GM19043 (cell line): ENCODE results near the gene TMEM271.
"Not testable (repeated sequence)": the region's sequence is repeated elsewhere in the genome, so short reads cannot be mapped to it uniquely, and the experiment has no call there.

Source experiments
- ATAC-seq: cut with Tn5 transposase; IDR thresholded peaks from one replicate; pipeline ENCODE4 v1.9.1; 2021; ENCODE audit warnings: low read depth; ENCODE audit not compliant: unreplicated experiment

The TMEM271 gene

GRCh38 chr4:566508-567295, 9.4 kb downstream of the TMEM271 start:
- no peak for ATAC-seq

GRCh38 chr4:566035-566434, 10.1 kb downstream of the TMEM271 start:
- ATAC-seq: no peak

- not testable (repeated sequence) for ATAC-seq
These were observed 10.5 kb downstream of the TMEM271 start for GRCh38 chr4:565614-566013.

GRCh38 chr4:562458-562857, 13.6 kb downstream of the TMEM271 start:
- not testable (repeated sequence) for ATAC-seq

- no peak for ATAC-seq
These were observed 14.7 kb downstream of the TMEM271 start for GRCh38 chr4:561426-561825.

GRCh38 chr4:560731-561291, 15.3 kb downstream of the TMEM271 start:
- ATAC-seq: no peak

- ATAC-seq: no peak
These were observed 16.0 kb downstream of the TMEM271 start for GRCh38 chr4:560061-560460.

- ATAC-seq: no peak
These were observed 20.4 kb downstream of the TMEM271 start for GRCh38 chr4:555566-556275.

- ATAC-seq: not testable (repeated sequence)
These were observed 21.2 kb downstream of the TMEM271 start for GRCh38 chr4:554793-555320.

GRCh38 chr4:552019-552418, 24.1 kb downstream of the TMEM271 start:
- ATAC-seq: no peak

- ATAC-seq: not testable (repeated sequence)
These were observed 25.8 kb downstream of the TMEM271 start for GRCh38 chr4:550268-550667.

- no peak for ATAC-seq
These were observed 27.1 kb downstream of the TMEM271 start for GRCh38 chr4:548976-549375.

GRCh38 chr4:545612-546011, 30.5 kb downstream of the TMEM271 start:
- no peak for ATAC-seq

- ATAC-seq: no peak
These were observed 31.5 kb downstream of the TMEM271 start for GRCh38 chr4:544386-545105.

GRCh38 chr4:541271-541670, 34.8 kb downstream of the TMEM271 start:
- no peak for ATAC-seq

- no peak for ATAC-seq
These were observed 37.5 kb downstream of the TMEM271 start for GRCh38 chr4:538542-539142.

GRCh38 chr4:537436-538264, 38.4 kb downstream of the TMEM271 start:
- no peak for ATAC-seq

- no peak for ATAC-seq
These were observed 39.6 kb downstream of the TMEM271 start for GRCh38 chr4:536351-536972.

- ATAC-seq: no peak
These were observed 40.2 kb downstream of the TMEM271 start for GRCh38 chr4:535924-536281.
